ENCODE data around the gene CYBC1.

CYBC1 gene

GRCh38 chr17:82435103-82435502, 15.4 kb downstream of the CYBC1 start:
- H3K27ac ChIP-seq (replicated peaks), result no peak overlapping the region
- H3K27me3 ChIP-seq (ENCODE audit: insufficient read depth, poor library complexity, severe bottlenecking), result no peaks in the 10 kb centered on the region

GRCh38 chr17:82434216-82434565, 16.4 kb downstream of the CYBC1 start:
- H3K27me3 ChIP-seq (ENCODE audit: insufficient read depth, poor library complexity, severe bottlenecking), result no peaks in the 10 kb centered on the region
- DNase-seq (ENCODE audit: low read depth in 1 of 2, low spot score in 1 of 2), result no peak
- H3K27ac ChIP-seq (replicated peaks), result no peak overlapping the region
- TF ChIP-seq SPI1 (IDR thresholded peaks at IDR 0.05; ENCODE audit: borderline replicate concordance, low read depth) (no peak), GABPA (IDR thresholded peaks at IDR 0.05; ENCODE audit: low read depth) (no peak), POLR2AphosphoS5 (IDR thresholded peaks at IDR 0.05; ENCODE audit: low read depth) (no peak), CTCF (IDR thresholded peaks at IDR 0.05; ENCODE audit: insufficient read depth, low read length) (no peak), REST (IDR thresholded peaks at IDR 0.05; ENCODE audit: insufficient replicate concordance, low read depth) (no peak)
- no peak overlapping the region for H3K4me3 ChIP-seq (replicated peaks; ENCODE audit: insufficient read depth, low read length)

More at GRCh38 chr17:82435103-82435502, 15.4 kb downstream of the CYBC1 start:
- DNase-seq (ENCODE audit: low read depth in 1 of 2, low spot score in 1 of 2), result no peak
- TF ChIP-seq SPI1 (IDR thresholded peaks at IDR 0.05; ENCODE audit: borderline replicate concordance, low read depth) (no peak), REST (IDR thresholded peaks at IDR 0.05; ENCODE audit: insufficient replicate concordance, low read depth) (no peak), CTCF (IDR thresholded peaks at IDR 0.05; ENCODE audit: insufficient read depth, low read length) (no peak), GABPA (IDR thresholded peaks at IDR 0.05; ENCODE audit: low read depth) (no peak), POLR2AphosphoS5 (IDR thresholded peaks at IDR 0.05; ENCODE audit: low read depth) (no peak)
- no peak overlapping the region for H3K4me3 ChIP-seq (replicated peaks; ENCODE audit: insufficient read depth, low read length)

GRCh38 chr17:82433560-82434215, 16.9 kb downstream of the CYBC1 start:
- H3K27ac ChIP-seq (replicated peaks), result no peak overlapping the region
- H3K27me3 ChIP-seq (ENCODE audit: insufficient read depth, poor library complexity, severe bottlenecking), result no peaks in the 10 kb centered on the region
- no peak for DNase-seq (ENCODE audit: low read depth in 1 of 2, low spot score in 1 of 2)
- H3K4me3 ChIP-seq (replicated peaks; ENCODE audit: insufficient read depth, low read length), result no peak overlapping the region
- TF ChIP-seq CTCF (IDR thresholded peaks at IDR 0.05; ENCODE audit: insufficient read depth, low read length) (no peak), SPI1 (IDR thresholded peaks at IDR 0.05; ENCODE audit: borderline replicate concordance, low read depth) (no peak), POLR2AphosphoS5 (IDR thresholded peaks at IDR 0.05; ENCODE audit: low read depth) (no peak), REST (IDR thresholded peaks at IDR 0.05; ENCODE audit: insufficient replicate concordance, low read depth) (no peak), GABPA (IDR thresholded peaks at IDR 0.05; ENCODE audit: low read depth) (no peak)

All from HL-60 (cell line).